ENCODE data around the gene PRPSAP1. TPM values are rescaled to one million over a fixed set of nuclear protein-coding genes. Genes with fewer than 3 reads are reported as not detected.

PRPSAP1 gene
- total RNA-seq, 4 donors from 2014 or later, result 10.2 to 23.4 (median 15.9) TPM

DNA sequence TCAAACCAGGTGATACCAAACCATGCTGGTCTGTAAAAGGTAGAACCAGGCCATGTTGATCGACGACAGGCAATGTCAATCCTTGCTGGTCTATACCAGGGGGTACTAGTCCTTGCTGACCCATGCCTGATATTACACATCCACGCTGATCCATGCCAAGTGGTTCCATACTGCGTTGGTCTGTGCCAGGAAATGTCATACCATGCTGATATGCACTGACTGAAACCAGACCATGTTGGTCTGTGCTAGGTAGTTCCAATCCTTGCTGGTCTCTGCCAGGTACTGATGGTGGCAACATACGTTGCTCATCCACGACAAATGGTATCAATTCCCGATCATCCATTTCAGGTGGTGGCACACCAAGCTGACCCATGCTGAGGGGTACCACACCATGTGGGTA, 60.6 kb downstream of the PRPSAP1 start:
- H3K27ac ChIP-seq, result no peak overlapping the region
- in situ Hi-C loops (cut with MboI; ENCODE audit: low sequenced_read_pairs in 4 of 4) (loop anchor here in 2 of 4 donors (5.0 to 10.0 kb wide), 3 partner anchors 166 to 278 kb away; no protein-coding TSS in a partner anchor), intact Hi-C loops (cut with DNase I; ENCODE audit: low total_unique reads) (no loop called here)
- ATAC-seq (no peak), DNase-seq (no peak)
- no peaks in the 10 kb centered on the region for H3K4me1 ChIP-seq
- no peak overlapping the region for H3K4me3 ChIP-seq
- no peaks in the 10 kb centered on the region for H3K9me3 ChIP-seq
- no peaks in the 10 kb centered on the region for H3K36me3 ChIP-seq
- no peaks in the 10 kb centered on the region for H3K27me3 ChIP-seq
- no peak for TF ChIP-seq POLR2A (IDR thresholded peaks at IDR 0.05)
- TF ChIP-seq, protein P1, sequence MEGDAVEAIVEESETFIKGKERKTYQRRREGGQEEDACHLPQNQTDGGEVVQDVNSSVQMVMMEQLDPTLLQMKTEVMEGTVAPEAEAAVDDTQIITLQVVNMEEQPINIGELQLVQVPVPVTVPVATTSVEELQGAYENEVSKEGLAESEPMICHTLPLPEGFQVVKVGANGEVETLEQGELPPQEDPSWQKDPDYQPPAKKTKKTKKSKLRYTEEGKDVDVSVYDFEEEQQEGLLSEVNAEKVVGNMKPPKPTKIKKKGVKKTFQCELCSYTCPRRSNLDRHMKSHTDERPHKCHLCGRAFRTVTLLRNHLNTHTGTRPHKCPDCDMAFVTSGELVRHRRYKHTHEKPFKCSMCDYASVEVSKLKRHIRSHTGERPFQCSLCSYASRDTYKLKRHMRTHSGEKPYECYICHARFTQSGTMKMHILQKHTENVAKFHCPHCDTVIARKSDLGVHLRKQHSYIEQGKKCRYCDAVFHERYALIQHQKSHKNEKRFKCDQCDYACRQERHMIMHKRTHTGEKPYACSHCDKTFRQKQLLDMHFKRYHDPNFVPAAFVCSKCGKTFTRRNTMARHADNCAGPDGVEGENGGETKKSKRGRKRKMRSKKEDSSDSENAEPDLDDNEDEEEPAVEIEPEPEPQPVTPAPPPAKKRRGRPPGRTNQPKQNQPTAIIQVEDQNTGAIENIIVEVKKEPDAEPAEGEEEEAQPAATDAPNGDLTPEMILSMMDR (IDR thresholded peaks at IDR 0.05 in 4 of 5, conservative IDR thresholded peaks at IDR 0.05 in 1 of 5), result no peak

DNA sequence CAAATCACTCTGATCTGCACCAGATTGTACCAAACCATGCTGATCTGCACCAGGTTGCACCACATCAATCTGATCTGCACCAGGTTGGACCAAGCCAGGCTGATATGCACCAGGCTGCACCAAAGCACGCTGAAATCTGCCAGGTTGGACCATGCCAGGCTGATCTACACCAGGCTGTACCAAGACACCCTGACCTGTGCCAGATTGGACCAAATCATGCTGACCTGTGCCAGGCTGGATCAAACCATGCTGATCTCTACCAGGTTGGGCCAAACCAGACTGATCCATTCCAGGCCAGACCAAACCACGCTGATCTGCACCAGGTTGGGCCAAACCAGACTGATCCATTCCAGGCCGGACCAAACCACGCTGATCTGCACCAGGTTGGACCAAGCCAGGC, 61.1 kb downstream of the PRPSAP1 start:
- DNase-seq (no peak), ATAC-seq (no peak)
- Histone ChIP-seq H3K9me3 (no peaks in the 10 kb centered on the region), H3K4me3 (no peak overlapping the region), H3K36me3 (no peaks in the 10 kb centered on the region), H3K27me3 (no peaks in the 10 kb centered on the region), H3K4me1 (no peaks in the 10 kb centered on the region), H3K27ac (no peak overlapping the region)
- in situ Hi-C loops (cut with MboI; ENCODE audit: low sequenced_read_pairs in 4 of 4) (loop anchor here in 2 of 4 donors (5.0 to 10.0 kb wide), 3 partner anchors 165 to 278 kb away; no protein-coding TSS in a partner anchor), intact Hi-C loops (cut with DNase I; ENCODE audit: low total_unique reads) (no loop called here)
- TF ChIP-seq, protein P1 (IDR thresholded peaks at IDR 0.05 in 4 of 5, conservative IDR thresholded peaks at IDR 0.05 in 1 of 5), result no peak
- no peak for TF ChIP-seq POLR2A (IDR thresholded peaks at IDR 0.05)

DNA sequence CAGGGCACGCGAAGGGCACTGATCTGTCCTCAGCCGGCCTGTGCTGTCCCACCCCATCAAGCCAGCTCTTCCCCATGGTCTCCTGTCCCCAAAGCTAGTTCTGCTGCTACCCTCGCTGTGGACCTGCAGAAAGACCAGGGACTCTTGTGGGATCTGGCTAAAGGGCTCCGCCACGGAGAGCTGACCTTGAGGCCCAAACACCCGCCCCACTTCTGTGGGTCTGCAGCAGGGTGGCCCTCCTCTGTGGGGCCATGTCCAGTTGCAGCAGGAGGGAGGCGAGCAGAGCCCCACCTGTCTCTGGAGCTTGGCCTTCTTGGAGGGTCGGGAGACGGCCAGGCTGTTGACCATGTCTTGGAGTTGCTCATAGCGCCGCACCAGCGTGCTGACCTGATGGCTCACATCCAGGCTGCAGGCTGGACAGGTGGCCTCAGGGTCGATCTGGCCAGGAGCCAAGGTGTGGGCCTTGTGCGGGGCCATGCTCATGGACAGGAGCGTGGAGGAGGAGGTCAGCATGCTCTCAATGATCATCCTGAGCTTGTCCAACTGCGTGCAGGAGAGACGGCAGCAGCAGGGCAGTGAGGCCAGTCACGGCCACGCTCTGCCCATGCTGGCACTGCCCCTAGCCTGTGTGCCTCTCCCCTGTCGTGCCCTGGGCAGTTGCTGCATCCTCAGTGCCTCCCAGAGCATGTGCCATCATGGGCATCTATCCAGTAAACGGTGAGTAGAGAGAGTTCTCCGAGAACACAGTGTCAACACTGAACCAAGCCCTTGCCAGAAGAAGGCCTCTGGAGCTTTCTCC, 71.9 kb downstream of the PRPSAP1 start:
- Histone ChIP-seq H3K36me3 (no peaks in the 10 kb centered on the region), H3K4me3 (no peak overlapping the region), H3K27me3 (no peaks in the 10 kb centered on the region), H3K4me1 (peaks cover 20 to 32% of the 10 kb centered on the region in 2 donors), H3K9me3 (no peaks in the 10 kb centered on the region), H3K27ac (peak overlapping the region; percentile 50 to 93 (median 64))
- intact Hi-C loops (cut with DNase I; ENCODE audit: low total_unique reads) (no loop called here), in situ Hi-C loops (cut with MboI; ENCODE audit: low sequenced_read_pairs in 4 of 4) (loop anchor here in 1 of 4 donors (10.0 kb wide), 1 partner anchor 97 kb away; no protein-coding TSS in a partner anchor)
- ATAC-seq, result peak; percentile 80 to 82
- TF ChIP-seq, protein P1 (IDR thresholded peaks at IDR 0.05 in 4 of 5, conservative IDR thresholded peaks at IDR 0.05 in 1 of 5), result no peak
- TF ChIP-seq POLR2A (IDR thresholded peaks at IDR 0.05), result peak in 1 of 2 donors; percentile 16
- DNase-seq, result peak; percentile 91 to 93

DNA sequence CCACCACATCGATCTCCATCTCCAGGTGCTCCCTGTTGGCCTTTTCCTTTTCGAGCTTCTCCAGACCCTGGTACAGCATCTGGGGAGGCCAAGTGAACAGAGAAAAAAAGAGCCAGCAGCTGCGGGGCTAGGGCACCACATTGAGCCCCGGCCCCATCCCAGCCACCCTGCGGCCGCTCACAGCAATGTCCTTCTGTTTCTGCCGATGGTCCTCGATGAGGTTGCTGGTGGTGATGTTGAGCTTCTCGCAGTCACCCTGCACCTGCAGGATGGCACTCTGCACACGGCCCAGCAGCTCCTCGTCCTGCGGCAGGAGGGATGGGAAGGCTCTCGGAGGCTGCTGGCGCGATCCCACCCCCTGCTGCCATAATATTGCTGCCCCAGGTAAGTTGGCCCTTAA, 73.1 kb downstream of the PRPSAP1 start:
- in situ Hi-C loops (cut with MboI; ENCODE audit: low sequenced_read_pairs in 4 of 4) (loop anchor here in 1 of 4 donors (10.0 kb wide), 1 partner anchor 96 kb away; no protein-coding TSS in a partner anchor), intact Hi-C loops (cut with DNase I; ENCODE audit: low total_unique reads) (no loop called here)
- H3K27me3 ChIP-seq, result no peaks in the 10 kb centered on the region
- ATAC-seq, result no peak
- peaks cover 20 to 32% of the 10 kb centered on the region in 2 donors for H3K4me1 ChIP-seq
- H3K9me3 ChIP-seq, result no peaks in the 10 kb centered on the region
- DNase-seq, result no peak
- H3K36me3 ChIP-seq, result no peaks in the 10 kb centered on the region
- no peak overlapping the region for H3K4me3 ChIP-seq
- TF ChIP-seq POLR2A (IDR thresholded peaks at IDR 0.05), result no peak
- TF ChIP-seq, protein P1 (IDR thresholded peaks at IDR 0.05 in 4 of 5, conservative IDR thresholded peaks at IDR 0.05 in 1 of 5), result no peak
- H3K27ac ChIP-seq, result no peak overlapping the region
